ENCODE data around the gene MALT1.

GRCh38 chr18:58761970-58762780 is 90.9 kb downstream of the MALT1 start:
- TF ChIP-seq CTCF (IDR thresholded peaks at IDR 0.05 in 4 of 5, conservative IDR thresholded peaks at IDR 0.05 in 1 of 5) (no peak), POLR2A (IDR thresholded peaks at IDR 0.05) (no peak)
